Esophagus squamous epithelium (tissue), 5 donors: ENCODE results near the gene TUBG1. TPM values are rescaled to one million over a fixed set of nuclear protein-coding genes. Genes with fewer than 3 reads are reported as not detected.
"Not testable (repeated sequence)": the region's sequence is repeated elsewhere in the genome, so short reads cannot be mapped to it uniquely, and the experiment has no call there.

Source experiments
- DNase-seq: peaks from one replicate; lab custom pipeline; 2025; lab: John Stamatoyannopoulos, UW
- H3K27ac ChIP-seq, 4 donors: fragments of 200-600 bp; sonication (generic); one replicate each; pipeline ENCODE4 v1.5.1; 2016 to 2019; ENCODE audit warnings: mild to moderate bottlenecking in 1 of 4
- H3K27me3 ChIP-seq, 4 donors: fragments of 200-600 bp; sonication (generic); 1 replicate in 3 of 4; 2 replicates in 1 of 4; pipeline versions ENCODE4 v1.5.1 to v1.6.0; 2017 to 2021; ENCODE audit warnings: antibody characterized with exemption in 1 of 4
- H3K36me3 ChIP-seq, 3 donors: fragments of 200-600 bp; sonication (generic); one replicate each; pipeline ENCODE4 v1.5.1; 2016 to 2019
- H3K4me1 ChIP-seq, 3 donors: fragments of 200-600 bp; sonication (generic); one replicate each; pipeline ENCODE4 v1.5.1; 2017 to 2019
- H3K4me3 ChIP-seq, 4 donors: fragments of 200-600 bp; sonication (generic); 1 replicate in 3 of 4; 2 replicates in 1 of 4; pipeline ENCODE4 v1.5.1; 2016 to 2019; ENCODE audit warnings: mild to moderate bottlenecking in 2 of 4, moderate library complexity in 1 of 4
- H3K9me3 ChIP-seq, 3 donors: fragments of 200-600 bp; sonication (generic); one replicate each; pipeline ENCODE4 v1.5.1; 2016 to 2019
- POLR2A ChIP-seq, 4 donors: fragments of 450-650 bp; IDR thresholded peaks; one replicate each; pipeline ENCODE4 v1.6.1; 2017; ENCODE audit warnings: antibody characterized with exemption in 4 of 4, mild to moderate bottlenecking in 4 of 4, moderate library complexity in 3 of 4
- WGBS, 2 donors: methylation state at CpG; one replicate each; pipeline ENCODE4 v1.1.5; 2018; 5-methylcytosine and 5-hydroxymethylcytosine counted together
- intact Hi-C: fragments of 100-400 bp; cut with DNase I; formaldehyde crosslinking; loops from one replicate; pipeline ENCODE4 v1.15.0; 2022
- total RNA-seq, 4 donors: library from RNA; depleted of rRNA; stranded (reverse); fragments of >200 nt; gene quantifications; one replicate each; pipeline ENCODE4 v1.1.0, GENCODE V29; 2016
- TF ChIP-seq, protein P1 (sequence below), 6 experiments: fragments of 450-650 bp in 4 of 6; fragments of 200-600 bp in 2 of 6; sonication (generic) in 2 of 6; IDR thresholded peaks; one replicate each; pipeline ENCODE4 v1.5.1; 2016 to 2019; ENCODE audit warnings: antibody characterized with exemption in 6 of 6, mild to moderate bottlenecking in 4 of 6, moderate library complexity in 4 of 6
- donor health status: DM: yes; HTN: yes; CAD: no.

Gene TUBG1
- total RNA-seq, 4 donors from 2014 or later = 22.3 to 61.9 (median 46.5) TPM

DNA sequence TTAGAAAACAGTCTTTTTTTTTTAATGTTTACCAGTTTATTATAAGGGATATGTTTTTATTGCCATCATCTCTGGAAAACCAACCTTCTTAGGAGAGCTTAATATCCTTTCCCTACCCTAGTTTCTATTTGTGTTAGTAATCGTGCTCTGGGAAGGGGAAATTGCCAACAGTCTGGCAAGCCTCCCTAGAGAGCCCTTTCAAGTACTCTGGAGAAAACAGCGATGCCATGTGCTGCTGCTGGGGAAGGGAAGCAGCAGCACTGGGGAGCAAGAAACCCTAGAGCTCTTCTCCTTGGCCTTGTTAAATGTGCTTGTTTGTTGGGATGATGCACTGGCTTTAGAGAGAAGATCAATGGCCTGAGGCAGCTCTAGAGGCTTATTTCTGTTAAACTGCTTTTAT, 10.6 kb upstream of the TUBG1 start:
- H3K9me3 ChIP-seq = no peaks in the 10 kb centered on the region
- H3K27ac ChIP-seq = no peak overlapping the region
- no peak for TF ChIP-seq POLR2A (IDR thresholded peaks at IDR 0.05)
- TF ChIP-seq, protein P1, sequence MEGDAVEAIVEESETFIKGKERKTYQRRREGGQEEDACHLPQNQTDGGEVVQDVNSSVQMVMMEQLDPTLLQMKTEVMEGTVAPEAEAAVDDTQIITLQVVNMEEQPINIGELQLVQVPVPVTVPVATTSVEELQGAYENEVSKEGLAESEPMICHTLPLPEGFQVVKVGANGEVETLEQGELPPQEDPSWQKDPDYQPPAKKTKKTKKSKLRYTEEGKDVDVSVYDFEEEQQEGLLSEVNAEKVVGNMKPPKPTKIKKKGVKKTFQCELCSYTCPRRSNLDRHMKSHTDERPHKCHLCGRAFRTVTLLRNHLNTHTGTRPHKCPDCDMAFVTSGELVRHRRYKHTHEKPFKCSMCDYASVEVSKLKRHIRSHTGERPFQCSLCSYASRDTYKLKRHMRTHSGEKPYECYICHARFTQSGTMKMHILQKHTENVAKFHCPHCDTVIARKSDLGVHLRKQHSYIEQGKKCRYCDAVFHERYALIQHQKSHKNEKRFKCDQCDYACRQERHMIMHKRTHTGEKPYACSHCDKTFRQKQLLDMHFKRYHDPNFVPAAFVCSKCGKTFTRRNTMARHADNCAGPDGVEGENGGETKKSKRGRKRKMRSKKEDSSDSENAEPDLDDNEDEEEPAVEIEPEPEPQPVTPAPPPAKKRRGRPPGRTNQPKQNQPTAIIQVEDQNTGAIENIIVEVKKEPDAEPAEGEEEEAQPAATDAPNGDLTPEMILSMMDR (IDR thresholded peaks at IDR 0.05) = no peak
- WGBS, 2 donors = 21% methylated on average over 2 of the region's 2 CpGs; no CpG with 5 or more reads in 1 of the 2 donors
- no peak overlapping the region for H3K4me3 ChIP-seq
- DNase-seq = no peak
- no peaks in the 10 kb centered on the region for H3K27me3 ChIP-seq
- H3K4me1 ChIP-seq = peaks cover 3 to 21% (median 3%) of the 10 kb centered on the region in 3 donors
- peaks cover 3 to 42% (median 6%) of the 10 kb centered on the region in 3 donors for H3K36me3 ChIP-seq
- intact Hi-C loops = no loop called here

DNA sequence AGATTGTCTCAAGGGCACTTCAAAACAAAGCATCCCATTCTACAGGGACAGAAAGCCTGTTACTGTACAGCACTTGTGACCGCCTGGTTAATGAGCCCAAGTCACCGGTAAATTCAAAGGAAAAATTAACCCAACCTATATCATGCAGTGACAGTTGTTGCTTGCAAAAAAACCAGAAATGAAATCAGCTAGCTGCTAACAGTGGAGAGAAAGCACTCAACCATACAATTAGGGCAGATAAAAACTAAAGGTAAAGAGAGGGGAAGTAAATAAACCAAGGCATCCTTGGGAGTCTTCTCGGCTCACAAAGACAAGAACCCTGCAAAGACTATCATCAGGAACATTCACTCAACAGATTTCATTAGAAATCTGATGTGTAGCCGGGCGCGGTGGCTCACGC, 6.2 kb upstream of the TUBG1 start:
- Histone ChIP-seq H3K4me1 (peaks cover 18 to 54% (median 24%) of the 10 kb centered on the region in 3 donors), H3K9me3 (no peaks in the 10 kb centered on the region), H3K27me3 (no peaks in the 10 kb centered on the region), H3K36me3 (peaks cover 0 to 22% (median 3%) of the 10 kb centered on the region in 3 donors), H3K27ac (no peak overlapping the region), H3K4me3 (no peak overlapping the region)
- 86 to 92% methylated on average over 7 of the region's 7 CpGs for WGBS, 2 donors
- TF ChIP-seq, protein P1 (IDR thresholded peaks at IDR 0.05) = no peak
- TF ChIP-seq POLR2A (IDR thresholded peaks at IDR 0.05) = no peak
- intact Hi-C loops = no loop called here
- DNase-seq = no peak

DNA sequence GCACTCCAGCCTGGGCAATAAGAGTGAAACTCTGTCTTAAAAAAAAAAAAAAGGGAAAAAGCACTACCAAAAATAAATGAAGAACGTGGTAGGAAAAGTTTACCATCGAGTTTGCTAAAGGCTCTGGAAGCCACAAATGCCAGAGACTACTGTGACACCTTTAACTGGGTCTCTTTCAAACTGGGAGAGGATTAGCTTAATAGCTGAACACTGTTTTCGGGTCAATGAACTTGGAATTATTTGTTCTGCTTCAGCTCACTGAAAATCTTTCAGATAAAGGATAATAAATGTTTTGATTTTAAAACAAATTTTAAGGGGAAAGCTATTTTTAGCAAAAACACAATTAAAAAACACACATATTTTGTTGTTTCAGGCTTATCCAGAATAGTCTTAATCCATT, 1.7 kb upstream of the TUBG1 start:
- Histone ChIP-seq H3K27me3 (no peaks in the 10 kb centered on the region), H3K4me1 (peaks cover 15 to 64% (median 32%) of the 10 kb centered on the region in 3 donors), H3K4me3 (peak overlapping the region in 3 of 4 donors; percentile 72 to 90 (median 78)), H3K36me3 (peaks cover 0 to 23% (median 2%) of the 10 kb centered on the region in 3 donors), H3K27ac (peak overlapping the region in 1 of 4 donors; percentile 97), H3K9me3 (no peaks in the 10 kb centered on the region)
- DNase-seq = no peak
- TF ChIP-seq, protein P1 (IDR thresholded peaks at IDR 0.05) = no peak
- no peak for TF ChIP-seq POLR2A (IDR thresholded peaks at IDR 0.05)
- 28 to 31% methylated on average over 3 of the region's 3 CpGs for WGBS, 2 donors
- intact Hi-C loops = no loop called here

DNA sequence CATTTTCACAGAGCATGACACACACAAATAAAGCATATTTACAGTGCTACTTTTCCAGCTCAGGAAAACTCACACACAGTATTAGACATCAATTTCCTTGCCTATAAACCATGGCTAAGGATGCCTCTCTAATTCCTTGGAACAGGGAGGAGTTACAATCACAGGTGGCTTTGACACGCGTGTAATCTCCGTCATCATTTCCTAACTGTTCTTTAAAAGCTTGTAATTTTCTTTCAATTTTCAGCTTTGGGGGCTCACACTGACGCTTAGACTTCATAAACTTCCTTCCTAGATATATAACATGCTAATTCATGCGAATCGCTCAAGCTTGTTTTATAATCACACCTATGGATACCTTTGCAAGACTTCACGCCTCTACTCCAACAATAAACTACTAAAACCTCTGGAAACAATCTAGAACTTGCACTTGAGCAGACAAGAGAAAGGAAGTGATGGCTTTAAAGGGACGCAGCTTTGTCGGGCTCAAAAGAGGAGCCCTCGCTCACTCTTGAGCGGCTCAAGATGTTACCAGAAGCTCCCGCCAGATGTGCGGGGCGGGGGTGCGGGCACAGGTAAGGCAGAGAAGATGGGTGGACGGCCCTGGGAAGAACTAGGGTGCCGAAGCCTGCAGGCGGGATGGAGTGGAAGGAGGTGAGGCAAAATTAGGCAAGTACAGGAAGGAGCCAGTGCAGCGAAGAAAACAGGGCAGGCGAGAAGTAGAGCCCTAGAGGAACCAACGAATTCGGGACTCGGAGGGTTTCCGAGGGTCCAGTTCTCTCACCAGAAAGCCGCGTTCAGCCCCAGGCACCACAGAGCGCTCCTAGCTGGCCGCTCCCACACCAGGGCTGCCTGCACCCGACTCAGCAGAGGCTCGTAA, 940 bp upstream of the TUBG1 start:
- no peak for TF ChIP-seq POLR2A (IDR thresholded peaks at IDR 0.05)
- TF ChIP-seq, protein P1 (IDR thresholded peaks at IDR 0.05) = no peak
- no peaks in the 10 kb centered on the region for H3K27me3 ChIP-seq
- peak; percentile 64 for DNase-seq
- intact Hi-C loops = no loop called here
- no peaks in the 10 kb centered on the region for H3K9me3 ChIP-seq
- peaks cover 15 to 64% (median 32%) of the 10 kb centered on the region in 3 donors for H3K4me1 ChIP-seq
- peak overlapping the region; percentile 72 to 93 (median 84) for H3K4me3 ChIP-seq
- WGBS, 2 donors = 0 to 1% methylated on average over 24 to 28 of the region's 30 CpGs
- peaks cover 0 to 27% (median 6%) of the 10 kb centered on the region in 3 donors for H3K36me3 ChIP-seq
- peak overlapping the region; percentile 91 to 97 (median 94) for H3K27ac ChIP-seq

DNA sequence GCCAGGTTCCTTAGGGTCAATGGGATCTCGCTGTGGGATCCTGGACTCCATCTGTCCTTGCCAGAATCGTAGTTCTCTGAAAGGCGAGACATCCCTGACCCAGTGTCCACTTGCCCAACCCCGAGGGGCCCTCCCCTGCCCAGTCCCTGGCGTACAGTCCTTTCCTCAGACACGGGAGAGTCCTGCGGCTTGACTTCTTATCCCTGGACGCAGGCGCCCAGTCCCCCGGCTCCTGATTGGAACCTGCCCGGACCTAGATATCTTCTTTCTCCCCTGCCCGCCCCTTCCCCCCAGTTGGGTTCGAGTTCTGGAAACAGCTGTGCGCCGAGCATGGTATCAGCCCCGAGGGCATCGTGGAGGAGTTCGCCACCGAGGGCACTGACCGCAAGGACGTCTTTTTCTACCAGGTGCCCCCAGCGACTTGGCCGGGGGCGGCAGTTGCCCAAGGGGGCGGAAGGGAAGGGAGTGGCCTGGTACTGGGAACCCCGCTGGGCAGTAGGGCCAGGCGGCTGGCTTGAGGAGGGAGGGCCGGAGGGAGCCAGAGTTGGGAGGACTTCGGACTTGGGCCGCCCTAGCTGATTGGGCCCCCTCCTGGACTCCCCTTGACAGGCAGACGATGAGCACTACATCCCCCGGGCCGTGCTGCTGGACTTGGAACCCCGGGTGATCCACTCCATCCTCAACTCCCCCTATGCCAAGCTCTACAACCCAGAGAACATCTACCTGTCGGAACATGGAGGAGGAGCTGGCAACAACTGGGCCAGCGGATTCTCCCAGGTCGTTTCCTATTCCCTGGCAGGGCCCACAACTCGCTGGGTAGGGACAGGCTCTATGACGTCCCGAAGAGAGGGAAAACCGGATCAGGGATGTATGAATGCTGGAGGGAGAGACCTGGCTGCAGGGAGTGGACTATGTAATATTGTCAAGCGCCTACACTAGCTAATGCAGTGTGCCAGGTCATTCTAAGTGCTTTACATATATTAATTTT, 625 bp downstream of the TUBG1 start:
- DNase-seq, intact Hi-C loops, H3K27me3 ChIP-seq, H3K9me3 ChIP-seq: not testable (repeated sequence)
- peak overlapping the region; percentile 91 to 97 (median 94) for H3K27ac ChIP-seq
- 7 to 8% methylated on average over 5 to 16 of the region's 42 CpGs for WGBS, 2 donors
- peaks cover 7 to 38% (median 13%) of the 10 kb centered on the region in 3 donors for H3K36me3 ChIP-seq
- peak overlapping the region; percentile 72 to 93 (median 84) for H3K4me3 ChIP-seq
- peaks cover 15 to 53% (median 32%) of the 10 kb centered on the region in 3 donors for H3K4me1 ChIP-seq
